HG02973 (cell line): ENCODE measurements around the gene PAIP2B.
"Not testable (repeated sequence)": the region's sequence is repeated elsewhere in the genome, so short reads cannot be mapped to it uniquely, and the experiment has no call there.

Experiments
- ATAC-seq: cut with Tn5 transposase; IDR thresholded peaks from one replicate; pipeline ENCODE4 v1.9.1; 2021; ENCODE audit warnings: moderate library complexity; ENCODE audit not compliant: unreplicated experiment

Gene PAIP2B

GRCh38 chr2:71220743-71221142 is 6.2 kb downstream of the PAIP2B start:
- no peak for ATAC-seq

GRCh38 chr2:71216501-71216900 is 10.4 kb downstream of the PAIP2B start:
- ATAC-seq: no peak

- no peak for ATAC-seq
These were observed 11.5 kb downstream of the PAIP2B start for GRCh38 chr2:71215447-71215846.

- ATAC-seq: no peak
These were observed 14.6 kb downstream of the PAIP2B start for GRCh38 chr2:71212336-71212735.

GRCh38 chr2:71210292-71210691 is 16.6 kb downstream of the PAIP2B start:
- no peak for ATAC-seq

GRCh38 chr2:71208756-71209155 is 18.1 kb downstream of the PAIP2B start:
- ATAC-seq: no peak

- no peak for ATAC-seq
These were observed 19.3 kb downstream of the PAIP2B start for GRCh38 chr2:71207601-71208000.

GRCh38 chr2:71206271-71206670 is 20.6 kb downstream of the PAIP2B start:
- ATAC-seq: no peak

- ATAC-seq: no peak
These were observed 35.3 kb downstream of the PAIP2B start for GRCh38 chr2:71191570-71191943.

GRCh38 chr2:71190656-71191569 is 36.0 kb downstream of the PAIP2B start:
- no peak for ATAC-seq

GRCh38 chr2:71187589-71187988 is 39.3 kb downstream of the PAIP2B start:
- no peak for ATAC-seq

- no peak for ATAC-seq
These were observed 39.9 kb downstream of the PAIP2B start for GRCh38 chr2:71186973-71187372.

- not testable (repeated sequence) for ATAC-seq
These were observed 43.4 kb downstream of the PAIP2B start for GRCh38 chr2:71183306-71184115.

- ATAC-seq: no peak
These were observed 45.6 kb downstream of the PAIP2B start for GRCh38 chr2:71181316-71181715.

GRCh38 chr2:71178836-71179235 is 48.1 kb downstream of the PAIP2B start:
- not testable (repeated sequence) for ATAC-seq

- no peak for ATAC-seq
These were observed 52.7 kb downstream of the PAIP2B start for GRCh38 chr2:71174207-71174606.

GRCh38 chr2:71173096-71173495 is 53.8 kb downstream of the PAIP2B start:
- no peak for ATAC-seq

- no peak for ATAC-seq
These were observed 60.1 kb downstream of the PAIP2B start for GRCh38 chr2:71166812-71167211.

- peak; percentile 51 for ATAC-seq
These were observed 69.6 kb downstream of the PAIP2B start for GRCh38 chr2:71157124-71157793.

- ATAC-seq: no peak
These were observed 70.3 kb downstream of the PAIP2B start for GRCh38 chr2:71156573-71156972.

GRCh38 chr2:71155846-71156245 is 71.1 kb downstream of the PAIP2B start:
- ATAC-seq: no peak
